NCI-H1048 (cell line): ENCODE results near the gene CEP170.

Experiments
- DNase-seq: peaks from one replicate; lab custom pipeline; 2025; lab: John Stamatoyannopoulos, UW

CEP170 gene

GRCh38 chr1:243267914-243268653, 13.0 kb upstream of the CEP170 start:
- DNase-seq = no peak

DNA sequence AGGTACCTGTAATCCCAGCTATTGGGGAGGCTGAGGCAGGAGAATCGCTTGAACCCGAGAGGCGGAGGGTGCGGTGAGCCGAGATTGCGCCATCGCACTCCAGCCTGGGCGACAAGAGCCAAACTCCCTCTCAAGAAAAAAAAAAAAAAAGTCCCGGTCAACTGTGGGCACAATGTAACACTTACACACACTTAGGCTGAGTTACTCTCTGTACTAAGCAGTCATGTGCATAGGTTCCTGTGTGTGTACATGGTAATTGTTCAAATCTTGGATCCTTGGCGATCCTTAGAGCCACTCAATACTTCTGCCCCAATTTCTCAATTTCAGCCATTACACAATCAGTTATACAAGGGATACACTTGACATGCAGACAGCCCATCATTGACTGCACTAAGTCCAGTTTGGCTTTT, 12.4 kb upstream of the CEP170 start:
- DNase-seq = no peak

DNA sequence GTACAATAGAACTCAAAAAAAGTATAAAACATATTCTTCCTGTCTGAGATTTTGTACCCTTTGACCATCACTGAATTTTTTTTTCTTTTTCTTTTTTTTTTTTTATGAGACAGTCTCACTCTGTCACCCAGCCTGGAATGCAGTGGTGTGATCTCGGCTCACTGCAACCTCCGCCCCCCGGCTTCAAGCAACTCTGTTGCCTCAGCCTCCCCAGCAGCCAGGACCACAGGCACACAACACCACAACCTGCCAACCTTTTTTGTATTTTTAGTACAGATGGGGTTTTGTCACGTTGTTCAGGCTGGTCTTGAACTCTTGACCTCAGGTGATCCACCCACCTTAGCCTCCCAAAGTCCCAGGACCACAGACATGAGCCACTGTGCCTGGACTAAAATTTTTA, 11.2 kb upstream of the CEP170 start:
- no peak for DNase-seq

DNA sequence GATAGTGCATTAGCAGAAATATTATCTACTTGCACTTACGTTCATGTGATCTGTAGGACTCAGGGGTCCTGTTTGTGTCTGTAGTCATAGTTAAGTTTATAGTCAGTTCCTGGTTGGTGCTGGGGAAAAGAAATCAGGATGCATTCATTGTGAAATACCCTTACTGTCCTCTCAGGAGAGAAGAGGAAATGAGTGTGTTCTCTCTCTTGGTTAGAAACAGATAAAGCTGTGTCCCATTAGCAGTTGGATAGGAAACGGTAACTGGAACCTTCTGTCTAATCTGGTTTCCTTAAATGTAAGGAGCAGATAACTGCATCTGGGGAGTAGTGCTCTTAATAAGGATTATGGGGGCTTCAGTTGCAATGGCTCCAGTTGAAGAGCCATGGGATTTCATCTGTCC, 9.6 kb upstream of the CEP170 start:
- DNase-seq = no peak

DNA sequence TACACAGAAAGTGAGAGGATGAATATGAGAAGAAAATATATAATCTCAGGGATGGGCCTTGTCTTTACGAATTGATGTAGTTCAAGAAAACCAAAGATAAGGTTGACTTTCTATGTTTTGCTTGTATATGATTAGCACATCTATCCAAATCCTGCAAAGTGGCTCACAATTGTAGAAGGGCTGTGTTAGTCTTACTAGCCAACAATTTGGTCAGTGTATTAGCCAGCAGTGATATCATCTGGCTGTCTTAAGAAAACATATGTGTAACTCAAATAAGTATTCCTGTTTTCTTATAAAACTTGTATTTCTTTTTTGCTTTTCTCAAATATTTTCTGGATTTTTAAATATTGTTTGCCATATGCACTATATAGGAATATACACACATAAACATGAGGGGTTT, 6.3 kb upstream of the CEP170 start:
- DNase-seq = no peak

- no peak for DNase-seq
Observed at GRCh38 chr1:243260221-243260880, 5.3 kb upstream of the CEP170 start.

DNA sequence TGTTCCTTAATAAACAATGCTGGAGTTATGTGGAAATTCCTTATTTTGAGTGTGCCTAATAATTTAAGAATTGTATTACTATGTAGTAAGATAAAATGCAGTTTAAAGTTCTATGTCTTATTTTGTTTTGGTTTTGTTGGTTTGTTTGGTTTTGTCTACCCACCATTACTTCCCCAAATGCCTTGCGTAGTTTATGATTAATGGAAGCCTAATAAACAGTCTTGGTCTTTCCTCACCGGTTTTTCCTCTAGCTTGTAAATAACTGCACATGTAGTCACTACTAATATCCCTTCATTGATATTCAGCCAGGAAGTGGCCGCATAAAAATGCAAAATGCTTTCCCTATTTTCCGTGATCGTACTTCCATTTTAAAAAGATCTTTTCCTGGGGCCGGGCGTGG, 3.6 kb upstream of the CEP170 start:
- DNase-seq = no peak

DNA sequence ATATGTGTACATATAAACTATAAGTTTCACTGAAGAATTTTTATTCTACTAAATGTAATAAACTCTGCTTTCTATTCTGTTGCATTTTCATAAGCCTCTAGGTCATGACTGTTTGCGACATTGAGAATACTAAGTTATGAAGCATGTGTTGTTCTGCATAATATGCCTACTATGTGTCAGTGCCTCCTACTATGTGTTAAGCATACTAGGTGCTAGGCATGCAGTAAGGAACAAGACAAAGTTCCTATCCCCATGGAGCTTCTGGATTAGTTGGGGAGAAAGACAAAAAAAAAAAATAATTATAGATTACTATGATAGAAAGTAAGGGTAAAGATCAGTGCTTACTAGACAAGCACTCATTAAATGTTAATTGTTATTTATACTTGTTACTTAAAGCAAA, 2.1 kb upstream of the CEP170 start:
- no peak for DNase-seq

- no peak for DNase-seq
Observed at GRCh38 chr1:243256590-243256989, 1.5 kb upstream of the CEP170 start.

DNA sequence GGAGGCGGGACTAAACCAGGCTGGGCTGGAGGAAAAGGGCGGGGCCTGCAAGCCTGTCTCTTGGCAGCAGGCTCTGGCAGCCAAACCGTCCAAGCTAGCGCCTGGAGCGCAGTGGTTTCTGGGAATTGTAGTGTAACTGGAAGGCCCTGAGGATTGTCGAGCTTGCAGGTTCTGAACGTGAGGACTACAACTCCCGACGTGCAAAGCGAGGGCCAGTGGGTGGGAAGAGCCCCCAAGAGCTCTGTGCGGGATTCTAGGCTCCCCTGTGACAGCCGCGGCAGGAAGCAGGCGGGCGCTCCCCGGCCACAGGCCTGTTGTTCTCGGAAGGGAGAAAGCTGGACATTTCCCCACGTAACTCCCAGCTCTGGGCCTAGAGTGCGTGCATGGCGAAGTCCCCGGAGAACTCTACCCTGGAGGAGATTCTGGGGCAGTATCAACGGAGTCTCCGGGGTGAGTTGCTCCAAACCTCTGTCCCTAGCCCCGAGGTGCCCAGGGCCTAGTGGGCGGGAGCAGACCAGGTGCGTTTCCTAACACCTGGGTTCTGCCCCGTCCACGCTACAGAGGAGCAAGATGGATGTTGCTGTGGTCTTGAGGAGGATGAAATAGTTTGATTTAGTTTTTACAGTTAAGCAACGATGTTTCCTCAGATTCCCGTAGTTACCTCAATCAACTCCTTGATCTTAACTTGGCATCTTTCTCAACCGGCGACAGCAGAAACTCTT, 871 bp upstream of the CEP170 start, which contains the start of gene SDCCAG8:
Gene SDCCAG8 (plus strand): TSS at position 251 of the 722 bp plus-strand sequence. CDS start 133 bp downstream, at position 384.
- peak; percentile 100 for DNase-seq

DNA sequence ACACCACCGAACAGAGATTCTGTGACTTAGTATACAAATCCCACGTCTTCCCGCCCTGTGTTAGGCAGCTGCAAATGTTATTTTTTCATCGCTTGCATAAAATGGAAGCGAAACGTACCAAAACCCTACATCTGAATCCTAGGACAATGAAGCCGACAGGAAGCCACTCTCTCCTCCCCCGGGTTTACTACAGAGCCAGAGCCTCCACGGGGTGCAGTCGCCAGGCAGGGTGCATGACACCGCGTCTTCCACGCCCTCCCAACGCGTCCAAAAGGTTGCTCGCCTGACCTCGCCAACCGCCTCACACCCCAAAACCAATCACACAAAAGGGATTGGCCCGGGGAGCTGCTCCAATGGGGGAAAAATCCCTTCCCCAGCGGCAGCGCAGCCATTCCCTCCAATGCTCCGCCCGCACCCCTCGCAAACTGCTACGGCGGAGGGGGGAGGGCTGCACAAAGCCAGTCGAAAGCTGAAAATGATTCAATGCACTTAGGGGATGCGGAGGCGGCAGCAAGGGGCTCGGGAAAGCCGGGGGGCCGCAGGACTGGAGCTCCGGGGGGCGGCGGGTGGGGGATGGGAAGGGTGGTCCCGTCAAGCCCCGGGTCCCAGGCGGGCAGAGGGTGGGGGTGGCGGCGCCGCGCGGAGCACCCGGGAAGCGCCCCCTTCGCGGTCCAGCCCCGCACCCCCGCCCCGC, 701 bp downstream of the CEP170 start:
- no peak for DNase-seq

- DNase-seq = no peak
Observed at GRCh38 chr1:243253926-243254232, 1.2 kb downstream of the CEP170 start.

DNA sequence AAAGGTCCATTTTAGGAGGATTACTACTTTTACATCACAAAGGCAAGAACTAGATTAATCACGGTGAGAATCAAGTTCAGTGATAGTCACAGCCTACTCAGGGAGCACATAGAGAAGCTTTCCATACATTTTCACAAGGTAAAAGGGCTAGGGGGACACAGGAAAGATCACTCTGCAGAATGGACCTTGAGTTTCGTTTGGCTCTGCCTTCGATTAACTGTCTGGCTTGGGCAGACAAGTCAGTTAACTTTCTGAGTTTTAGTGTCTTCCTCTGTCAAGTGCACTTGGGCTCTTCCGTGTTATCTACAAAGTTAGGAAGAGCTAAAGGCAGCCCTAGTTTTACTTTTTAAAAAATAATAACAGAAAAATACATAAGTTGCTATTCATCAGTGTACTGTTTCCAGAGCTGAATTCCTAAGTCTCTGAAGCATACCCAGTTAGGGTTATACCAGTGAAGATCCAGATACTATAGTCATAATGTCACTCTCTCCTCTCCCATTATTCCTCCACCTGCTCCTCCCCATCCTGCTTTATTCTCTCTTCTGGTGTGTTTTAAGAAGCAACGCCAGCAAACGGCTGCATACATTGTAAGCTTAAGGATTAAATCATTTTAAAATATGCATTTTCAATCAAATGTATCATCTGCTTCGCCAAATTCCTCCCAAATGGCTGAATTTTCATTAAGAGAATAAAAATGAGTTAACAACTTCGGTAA, 1.7 kb downstream of the CEP170 start:
- DNase-seq = no peak

DNA sequence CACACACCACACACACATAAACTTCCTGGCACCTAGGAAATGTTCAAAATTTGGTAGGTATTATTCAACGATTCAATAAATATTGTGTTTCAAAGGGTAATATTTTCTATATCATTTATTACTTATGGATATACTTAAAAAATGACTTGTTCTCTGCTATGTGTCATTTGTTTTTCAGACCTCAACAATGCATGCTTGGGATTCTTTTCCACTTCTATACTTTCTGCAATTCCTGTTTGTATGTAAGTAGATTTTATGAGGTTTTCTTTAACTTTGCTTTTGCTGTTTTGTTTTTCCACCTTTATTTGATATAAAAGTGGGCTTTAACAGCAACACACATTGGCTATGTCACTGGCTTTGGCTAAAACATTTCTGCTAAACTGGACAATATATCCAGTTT, 3.5 kb downstream of the CEP170 start:
- no peak for DNase-seq

GRCh38 chr1:243250102-243250501, 5.0 kb downstream of the CEP170 start:
- no peak for DNase-seq

- DNase-seq = no peak
Observed at GRCh38 chr1:243249214-243249613, 5.9 kb downstream of the CEP170 start.

- DNase-seq = no peak
Observed at GRCh38 chr1:243247901-243248300, 7.2 kb downstream of the CEP170 start.

GRCh38 chr1:243246916-243247315, 8.2 kb downstream of the CEP170 start:
- DNase-seq = no peak

DNA sequence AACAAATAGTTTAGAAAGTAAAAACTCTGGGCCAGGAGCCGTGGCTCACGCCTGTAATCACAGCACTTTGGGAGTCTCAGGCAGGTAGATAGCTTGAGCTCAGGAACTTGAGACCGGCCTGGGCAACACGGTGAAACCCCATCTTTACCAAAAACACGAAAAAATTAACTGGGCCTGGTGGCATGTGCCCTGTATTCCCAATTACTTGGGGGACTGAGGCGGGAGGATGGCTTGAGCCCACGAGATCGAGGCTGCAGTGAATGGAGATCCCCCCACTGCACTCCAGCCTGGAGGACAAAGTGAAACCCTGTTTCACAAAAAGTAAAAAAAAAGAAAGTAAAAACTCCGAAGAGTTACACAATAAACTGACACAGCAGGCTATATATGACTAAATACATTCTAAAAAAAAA, 10.6 kb downstream of the CEP170 start:
- no peak for DNase-seq

DNA sequence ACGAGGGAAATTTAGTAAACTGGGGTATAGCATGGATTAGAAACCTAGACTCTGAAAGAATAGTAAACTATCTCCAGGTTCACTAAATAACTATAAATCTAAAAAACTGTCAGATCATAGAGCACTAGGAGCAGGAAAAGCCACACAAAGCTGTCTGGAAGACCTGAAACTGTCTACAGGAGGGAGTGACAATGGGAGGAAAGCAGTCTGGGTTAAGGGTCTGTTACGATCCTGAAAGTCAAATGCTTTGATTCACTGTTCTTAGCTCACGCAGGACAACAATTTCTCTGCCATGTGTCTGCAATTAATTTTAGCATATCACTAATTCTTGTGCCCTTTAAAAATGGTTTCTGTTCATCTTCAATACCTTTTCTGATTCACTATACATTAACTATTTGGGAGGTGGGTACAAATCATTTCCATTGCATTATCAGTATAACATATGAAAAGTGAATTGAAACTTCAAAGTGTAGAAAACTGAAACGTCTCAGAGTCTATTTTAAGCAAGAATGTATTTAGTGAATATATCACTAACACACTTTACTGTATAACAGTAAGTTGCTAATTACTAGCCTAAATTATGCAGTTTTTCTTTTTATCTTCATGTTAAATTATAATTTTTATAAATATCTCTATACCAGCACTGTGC, 18.4 kb downstream of the CEP170 start:
- DNase-seq = no peak

DNA sequence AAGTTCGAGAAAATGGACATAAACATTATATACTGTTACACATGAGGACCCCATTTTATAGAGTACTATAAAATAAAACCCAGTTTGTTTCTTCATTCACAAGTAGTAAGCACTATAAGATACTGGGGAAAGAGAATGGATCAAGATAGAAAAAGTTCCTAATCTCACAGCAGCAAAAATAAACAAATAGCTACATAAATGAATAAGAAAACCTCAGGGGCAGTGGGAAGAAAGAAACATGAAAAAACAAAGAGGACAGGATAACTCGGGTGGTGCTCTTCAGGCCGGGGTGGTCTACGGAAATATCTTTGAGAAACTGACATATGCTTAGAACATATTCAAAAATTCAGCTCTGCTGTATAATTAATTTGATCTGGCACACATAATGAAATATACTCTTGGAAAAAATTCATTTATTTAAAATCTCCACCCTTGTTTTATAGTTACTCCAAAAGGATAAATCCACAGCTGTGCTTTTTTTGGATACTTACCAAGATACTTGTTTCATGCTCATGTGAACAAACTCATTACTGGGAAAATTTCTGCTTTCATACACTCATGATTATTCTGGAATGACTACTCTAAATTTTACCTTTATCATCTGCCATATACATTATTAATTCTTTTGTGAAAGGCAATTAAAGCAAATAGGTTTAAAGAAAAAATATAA, 20.0 kb downstream of the CEP170 start:
- DNase-seq = no peak
